ENCODE measurements around the gene HNRNPL. TPM values are rescaled to one million over a fixed set of nuclear protein-coding genes. Genes with fewer than 3 reads are reported as not detected.
A peak's percentile ranks its signal among the peaks of the same experiment; 100 is the strongest.
"Not testable (repeated sequence)": the region's sequence is repeated elsewhere in the genome, so short reads cannot be mapped to it uniquely, and the experiment has no call there.

HNRNPL gene
- total and polyA plus RNA-seq, 2 donors: 198 to 269 TPM

GRCh38 chr19:38793671-38794070, 56.1 kb downstream of the HNRNPL start:
- H3K36me3 ChIP-seq (ENCODE audit: control insufficient read depth in 2 of 2, insufficient read depth in 2 of 2, low read length in 1 of 2): no peaks in the 10 kb centered on the region
- no peak for DNase-seq (ENCODE audit: low read depth in 6 of 9, low spot score in 9 of 9)
- peaks cover 3 to 6% of the 10 kb centered on the region in 2 donors for H3K4me1 ChIP-seq (ENCODE audit: control insufficient read depth in 2 of 2, insufficient read depth in 2 of 2, low read length in 2 of 2)
- H3K9me3 ChIP-seq (ENCODE audit: control insufficient read depth in 2 of 2, insufficient read depth in 1 of 2, low read length in 1 of 2): no peaks in the 10 kb centered on the region
- peaks cover 12 to 23% of the 10 kb centered on the region in 2 donors for H3K27me3 ChIP-seq (ENCODE audit: control insufficient read depth in 2 of 2, insufficient read depth in 1 of 2, low read length in 1 of 2)
- WGBS: over 99% methylated on average over 5 of the region's 5 CpGs
- no peak overlapping the region for H3K4me3 ChIP-seq (ENCODE audit: low read length in 2 of 2)
- H3K27ac ChIP-seq (ENCODE audit: low read depth in 1 of 2, low read length in 1 of 2): no peak overlapping the region

GRCh38 chr19:38793177-38793576, 56.6 kb downstream of the HNRNPL start:
- Histone ChIP-seq H3K4me3 (ENCODE audit: low read length in 2 of 2) (no peak overlapping the region), H3K9me3 (ENCODE audit: control insufficient read depth in 2 of 2, insufficient read depth in 1 of 2, low read length in 1 of 2) (no peaks in the 10 kb centered on the region), H3K36me3 (ENCODE audit: control insufficient read depth in 2 of 2, insufficient read depth in 2 of 2, low read length in 1 of 2) (no peaks in the 10 kb centered on the region), H3K4me1 (ENCODE audit: control insufficient read depth in 2 of 2, insufficient read depth in 2 of 2, low read length in 2 of 2) (peaks cover 3 to 6% of the 10 kb centered on the region in 2 donors), H3K27ac (ENCODE audit: low read depth in 1 of 2, low read length in 1 of 2) (peak overlapping the region in 1 of 2 donors; percentile 68), H3K27me3 (ENCODE audit: control insufficient read depth in 2 of 2, insufficient read depth in 1 of 2, low read length in 1 of 2) (peaks cover 12 to 23% of the 10 kb centered on the region in 2 donors)
- 89% methylated on average over 8 of the region's 8 CpGs for WGBS
- DNase-seq (ENCODE audit: low read depth in 6 of 9, low spot score in 9 of 9): peak in 1 of 9 donors; percentile 15

- H3K27ac ChIP-seq (ENCODE audit: low read depth in 1 of 2, low read length in 1 of 2): peak overlapping the region; percentile 68 to 82
Measured at GRCh38 chr19:38792250-38793111, 57.3 kb downstream of the HNRNPL start.

GRCh38 chr19:38791451-38792064, 58.2 kb downstream of the HNRNPL start:
- WGBS: no CpG with 5 or more reads among the region's 40 CpGs
- not testable (repeated sequence) for H3K4me3 ChIP-seq (ENCODE audit: low read length in 2 of 2)

More at GRCh38 chr19:38792250-38793111, 57.3 kb downstream of the HNRNPL start:
- DNase-seq (ENCODE audit: low read depth in 6 of 9, low spot score in 9 of 9): peak in 3 of 9 donors; percentile 19 to 40 (median 20)
- Histone ChIP-seq H3K27me3 (ENCODE audit: control insufficient read depth in 2 of 2, insufficient read depth in 1 of 2, low read length in 1 of 2) (peaks cover 12 to 23% of the 10 kb centered on the region in 2 donors), H3K4me3 (ENCODE audit: low read length in 2 of 2) (peak overlapping the region; percentile 20 to 21), H3K4me1 (ENCODE audit: control insufficient read depth in 2 of 2, insufficient read depth in 2 of 2, low read length in 2 of 2) (peaks cover 3 to 6% of the 10 kb centered on the region in 2 donors), H3K9me3 (ENCODE audit: control insufficient read depth in 2 of 2, insufficient read depth in 1 of 2, low read length in 1 of 2) (no peaks in the 10 kb centered on the region), H3K36me3 (ENCODE audit: control insufficient read depth in 2 of 2, insufficient read depth in 2 of 2, low read length in 1 of 2) (no peaks in the 10 kb centered on the region)
- 15% methylated on average over 62 of the region's 71 CpGs for WGBS

GRCh38 chr19:38790507-38791403, 59.0 kb downstream of the HNRNPL start:
- H3K36me3 ChIP-seq (ENCODE audit: control insufficient read depth in 2 of 2, insufficient read depth in 2 of 2, low read length in 1 of 2); DNase-seq (ENCODE audit: low read depth in 6 of 9, low spot score in 9 of 9); H3K4me1 ChIP-seq (ENCODE audit: control insufficient read depth in 2 of 2, insufficient read depth in 2 of 2, low read length in 2 of 2); H3K27ac ChIP-seq (ENCODE audit: low read depth in 1 of 2, low read length in 1 of 2); H3K9me3 ChIP-seq (ENCODE audit: control insufficient read depth in 2 of 2, insufficient read depth in 1 of 2, low read length in 1 of 2); H3K4me3 ChIP-seq (ENCODE audit: low read length in 2 of 2): not testable (repeated sequence)
- WGBS: 89% methylated on average over 16 of the region's 49 CpGs
- peaks cover 12 to 23% of the 10 kb centered on the region in 2 donors for H3K27me3 ChIP-seq (ENCODE audit: control insufficient read depth in 2 of 2, insufficient read depth in 1 of 2, low read length in 1 of 2)

More at GRCh38 chr19:38791451-38792064, 58.2 kb downstream of the HNRNPL start:
- DNase-seq (ENCODE audit: low read depth in 6 of 9, low spot score in 9 of 9); H3K27ac ChIP-seq (ENCODE audit: low read depth in 1 of 2, low read length in 1 of 2); H3K9me3 ChIP-seq (ENCODE audit: control insufficient read depth in 2 of 2, insufficient read depth in 1 of 2, low read length in 1 of 2); H3K36me3 ChIP-seq (ENCODE audit: control insufficient read depth in 2 of 2, insufficient read depth in 2 of 2, low read length in 1 of 2); H3K4me1 ChIP-seq (ENCODE audit: control insufficient read depth in 2 of 2, insufficient read depth in 2 of 2, low read length in 2 of 2): not testable (repeated sequence)
- peaks cover 12 to 23% of the 10 kb centered on the region in 2 donors for H3K27me3 ChIP-seq (ENCODE audit: control insufficient read depth in 2 of 2, insufficient read depth in 1 of 2, low read length in 1 of 2)

- peak within 1 kb of the TSS; percentile 47 for H3K27ac ChIP-seq (ENCODE audit: low read depth in 1 of 2, low read length in 1 of 2)
- H3K4me3 ChIP-seq (ENCODE audit: low read length in 2 of 2): no peak within 1 kb of the TSS
- WGBS: 91% methylated on average over 13 of the region's 17 CpGs
Measured at GRCh38 chr19:38788478-38789243, 61.1 kb downstream of the HNRNPL start, which contains the start of gene LGALS7B. LGALS7B (plus strand) TSS chr19:38789200; CDS start chr19:38789227, 27 bp downstream.

GRCh38 chr19:38786572-38787265, 63.1 kb downstream of the HNRNPL start:
- peak in 1 of 9 donors; percentile 16 for DNase-seq (ENCODE audit: low read depth in 6 of 9, low spot score in 9 of 9)
- Histone ChIP-seq H3K36me3 (ENCODE audit: control insufficient read depth in 2 of 2, insufficient read depth in 2 of 2, low read length in 1 of 2) (no peaks in the 10 kb centered on the region), H3K4me3 (ENCODE audit: low read length in 2 of 2) (no peak overlapping the region), H3K27me3 (ENCODE audit: control insufficient read depth in 2 of 2, insufficient read depth in 1 of 2, low read length in 1 of 2) (no peaks in the 10 kb centered on the region), H3K9me3 (ENCODE audit: control insufficient read depth in 2 of 2, insufficient read depth in 1 of 2, low read length in 1 of 2) (no peaks in the 10 kb centered on the region), H3K4me1 (ENCODE audit: control insufficient read depth in 2 of 2, insufficient read depth in 2 of 2, low read length in 2 of 2) (no peaks in the 10 kb centered on the region), H3K27ac (ENCODE audit: low read depth in 1 of 2, low read length in 1 of 2) (peak overlapping the region; percentile 55 to 62)
- 91% methylated on average over 11 of the region's 11 CpGs for WGBS

More at GRCh38 chr19:38788478-38789243, 61.1 kb downstream of the HNRNPL start, which contains the start of gene LGALS7B:
- H3K36me3 ChIP-seq (ENCODE audit: control insufficient read depth in 2 of 2, insufficient read depth in 2 of 2, low read length in 1 of 2): no peaks in the 10 kb centered on the region
- DNase-seq (ENCODE audit: low read depth in 6 of 9, low spot score in 9 of 9): no peak
- H3K9me3 ChIP-seq (ENCODE audit: control insufficient read depth in 2 of 2, insufficient read depth in 1 of 2, low read length in 1 of 2): no peaks in the 10 kb centered on the region
- H3K4me1 ChIP-seq (ENCODE audit: control insufficient read depth in 2 of 2, insufficient read depth in 2 of 2, low read length in 2 of 2): peaks cover 3 to 6% of the 10 kb centered on the region in 2 donors
- peaks cover 12 to 16% of the 10 kb centered on the region in 2 donors for H3K27me3 ChIP-seq (ENCODE audit: control insufficient read depth in 2 of 2, insufficient read depth in 1 of 2, low read length in 1 of 2)

Data from thymus (tissue), 11 donors.